ENCODE data around the gene GAST. TPM values are rescaled to one million over a fixed set of nuclear protein-coding genes. Genes with fewer than 3 reads are reported as not detected.

The GAST gene
- total RNA-seq, 1 experiment from 2014 or later = not detected

DNA sequence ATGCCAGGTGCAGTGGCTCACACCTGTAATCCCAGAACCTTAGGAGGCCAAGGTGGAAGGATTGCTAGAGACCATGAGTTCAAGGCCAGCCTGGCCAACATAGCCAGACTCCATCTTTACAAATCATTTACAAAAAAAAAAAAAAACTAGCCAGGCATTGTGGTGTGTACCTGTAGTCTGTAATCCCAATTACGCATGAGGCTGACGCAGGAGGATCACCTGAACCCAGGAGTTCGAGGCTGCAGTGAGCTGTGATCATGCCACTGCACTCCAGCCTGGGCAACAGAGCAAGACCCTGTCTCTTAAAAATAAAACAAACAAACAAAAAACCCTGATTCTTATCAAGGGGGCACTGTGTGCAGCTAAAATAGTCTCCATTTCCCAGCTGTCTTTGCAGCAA lies 39.2 kb downstream of the GAST start:
- Mint-ChIP-seq H3K36me3 (ENCODE audit: insufficient read depth, unreplicated experiment) (peaks cover 94% of the 10 kb centered on the region), H3K4me1 (ENCODE audit: low read depth, unreplicated experiment) (no peaks in the 10 kb centered on the region), H3K27ac (ENCODE audit: unreplicated experiment) (peak overlapping the region; percentile 39), H3K4me3 (ENCODE audit: low read depth, unreplicated experiment) (no peak overlapping the region), H3K9me3 (ENCODE audit: low read depth, unreplicated experiment) (no peaks in the 10 kb centered on the region), H3K27me3 (ENCODE audit: unreplicated experiment) (peaks cover 9% of the 10 kb centered on the region)
- DNase-seq = no peak
- no TSS peak for BruUV-seq (replicated peaks)
- intact Hi-C loops (cut with micrococcal nuclease; ENCODE audit: unreplicated experiment) = no loop called here
- TF ChIP-seq, protein P1, sequence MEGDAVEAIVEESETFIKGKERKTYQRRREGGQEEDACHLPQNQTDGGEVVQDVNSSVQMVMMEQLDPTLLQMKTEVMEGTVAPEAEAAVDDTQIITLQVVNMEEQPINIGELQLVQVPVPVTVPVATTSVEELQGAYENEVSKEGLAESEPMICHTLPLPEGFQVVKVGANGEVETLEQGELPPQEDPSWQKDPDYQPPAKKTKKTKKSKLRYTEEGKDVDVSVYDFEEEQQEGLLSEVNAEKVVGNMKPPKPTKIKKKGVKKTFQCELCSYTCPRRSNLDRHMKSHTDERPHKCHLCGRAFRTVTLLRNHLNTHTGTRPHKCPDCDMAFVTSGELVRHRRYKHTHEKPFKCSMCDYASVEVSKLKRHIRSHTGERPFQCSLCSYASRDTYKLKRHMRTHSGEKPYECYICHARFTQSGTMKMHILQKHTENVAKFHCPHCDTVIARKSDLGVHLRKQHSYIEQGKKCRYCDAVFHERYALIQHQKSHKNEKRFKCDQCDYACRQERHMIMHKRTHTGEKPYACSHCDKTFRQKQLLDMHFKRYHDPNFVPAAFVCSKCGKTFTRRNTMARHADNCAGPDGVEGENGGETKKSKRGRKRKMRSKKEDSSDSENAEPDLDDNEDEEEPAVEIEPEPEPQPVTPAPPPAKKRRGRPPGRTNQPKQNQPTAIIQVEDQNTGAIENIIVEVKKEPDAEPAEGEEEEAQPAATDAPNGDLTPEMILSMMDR (IDR thresholded peaks at IDR 0.05; ENCODE audit: unreplicated experiment) = no peak
- CTCF ChIA-PET = interaction anchor here (0.6 to 2.0 kb wide), 2 partner anchors 35 to 163 kb away, joined by 3 to 6 read pairs; partner anchors contain the start of gene JUP

DNA sequence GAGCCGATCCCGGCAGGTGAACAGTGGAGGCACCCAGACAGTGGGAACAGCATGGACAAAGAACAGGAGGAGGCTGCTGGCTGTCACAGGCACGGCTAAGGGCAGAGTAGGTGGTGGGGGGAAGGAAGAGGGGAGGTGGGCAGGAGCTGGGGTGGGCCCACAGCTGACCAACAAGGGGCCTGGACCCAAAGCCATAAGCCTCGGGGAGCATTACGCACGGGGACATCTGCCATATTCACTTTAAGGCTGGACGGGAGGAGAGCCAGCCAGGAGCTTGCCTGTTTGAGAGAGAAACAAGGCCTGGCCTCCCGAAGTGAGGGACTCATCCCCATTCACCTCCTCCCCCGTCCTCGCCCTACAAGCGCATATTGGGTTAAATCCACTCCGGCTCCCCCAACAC lies 41.9 kb downstream of the GAST start:
- Mint-ChIP-seq H3K9me3 (ENCODE audit: low read depth, unreplicated experiment) (no peaks in the 10 kb centered on the region), H3K36me3 (ENCODE audit: insufficient read depth, unreplicated experiment) (peaks cover 94% of the 10 kb centered on the region), H3K4me1 (ENCODE audit: low read depth, unreplicated experiment) (no peaks in the 10 kb centered on the region), H3K27me3 (ENCODE audit: unreplicated experiment) (no peaks in the 10 kb centered on the region), H3K4me3 (ENCODE audit: low read depth, unreplicated experiment) (no peak overlapping the region), H3K27ac (ENCODE audit: unreplicated experiment) (peak overlapping the region; percentile 53)
- BruUV-seq (replicated peaks) = no TSS peak
- TF ChIP-seq, protein P1 (IDR thresholded peaks at IDR 0.05; ENCODE audit: unreplicated experiment) = no peak
- CTCF ChIA-PET = interaction anchor here (1.4 kb wide), 1 partner anchor 16 kb away, joined by 3 read pairs; no protein-coding TSS in a partner anchor
- DNase-seq = no peak
- intact Hi-C loops (cut with micrococcal nuclease; ENCODE audit: unreplicated experiment) = no loop called here

DNA sequence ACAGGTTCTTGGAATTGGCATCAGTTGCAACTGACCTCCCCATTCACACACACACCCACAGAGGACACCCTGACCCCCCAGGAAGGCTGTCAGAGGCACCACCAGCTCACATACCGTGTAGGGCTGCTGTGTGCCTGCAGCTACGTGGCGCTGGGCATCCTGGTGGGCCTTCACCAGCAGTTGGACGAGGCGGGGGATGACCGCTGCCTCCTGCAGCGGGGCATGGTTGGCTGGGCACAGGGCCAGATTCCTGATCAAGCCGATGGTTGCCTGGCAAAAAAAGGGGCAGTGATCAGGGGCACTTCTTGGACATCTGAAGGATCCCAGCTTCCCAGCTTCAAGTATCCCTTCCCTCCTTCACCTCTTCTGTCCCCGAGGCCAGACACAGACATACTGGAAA lies 46.5 kb downstream of the GAST start:
- Mint-ChIP-seq H3K27me3 (ENCODE audit: unreplicated experiment) (no peaks in the 10 kb centered on the region), H3K27ac (ENCODE audit: unreplicated experiment) (no peak overlapping the region), H3K9me3 (ENCODE audit: low read depth, unreplicated experiment) (no peaks in the 10 kb centered on the region), H3K4me1 (ENCODE audit: low read depth, unreplicated experiment) (no peaks in the 10 kb centered on the region), H3K4me3 (ENCODE audit: low read depth, unreplicated experiment) (no peak overlapping the region), H3K36me3 (ENCODE audit: insufficient read depth, unreplicated experiment) (peaks cover 99% of the 10 kb centered on the region)
- CTCF ChIA-PET = interaction anchor here (0.7 to 1.2 kb wide), 3 partner anchors 23 to 1947 kb away, joined by 3 to 5 read pairs (median 4); no protein-coding TSS in a partner anchor
- no peak for DNase-seq
- intact Hi-C loops (cut with micrococcal nuclease; ENCODE audit: unreplicated experiment) = no loop called here
- BruUV-seq (replicated peaks) = no TSS peak
- TF ChIP-seq, protein P1 (IDR thresholded peaks at IDR 0.05; ENCODE audit: unreplicated experiment) = no peak

DNA sequence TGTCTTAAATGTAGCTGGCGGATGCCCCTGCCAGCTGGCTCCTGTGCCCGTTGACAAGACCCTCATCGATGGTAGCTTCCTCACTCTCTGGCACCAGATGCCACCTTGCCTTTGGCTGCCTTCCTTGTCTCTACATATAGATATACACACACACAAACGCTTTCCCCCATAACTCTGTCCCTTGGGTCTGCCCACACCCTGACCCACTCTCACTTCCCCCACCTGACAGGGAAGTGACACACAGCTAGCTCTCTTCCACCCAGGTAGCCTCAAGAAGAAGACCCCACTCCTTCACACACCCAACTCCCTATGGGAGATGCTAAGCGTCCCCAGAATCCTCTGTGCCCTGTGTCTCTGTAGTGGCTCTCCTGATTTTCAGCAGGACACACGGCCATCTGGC lies 48.7 kb downstream of the GAST start:
- Mint-ChIP-seq H3K9me3 (ENCODE audit: low read depth, unreplicated experiment) (no peaks in the 10 kb centered on the region), H3K4me3 (ENCODE audit: low read depth, unreplicated experiment) (no peak overlapping the region), H3K36me3 (ENCODE audit: insufficient read depth, unreplicated experiment) (peaks cover 99% of the 10 kb centered on the region), H3K4me1 (ENCODE audit: low read depth, unreplicated experiment) (no peaks in the 10 kb centered on the region), H3K27me3 (ENCODE audit: unreplicated experiment) (no peaks in the 10 kb centered on the region), H3K27ac (ENCODE audit: unreplicated experiment) (peak overlapping the region; percentile 6)
- DNase-seq = no peak
- CTCF ChIA-PET = interaction anchor here (0.6 to 1.2 kb wide), 2 partner anchors 26 to 346 kb away, joined by 3 read pairs; partner anchors contain the start of gene JUP
- TF ChIP-seq, protein P1 (IDR thresholded peaks at IDR 0.05; ENCODE audit: unreplicated experiment) = no peak
- BruUV-seq (replicated peaks) = no TSS peak
- intact Hi-C loops (cut with micrococcal nuclease; ENCODE audit: unreplicated experiment) = no loop called here
